CD4-positive, alpha-beta T cell treated with Interleukin-2 at 100 ng/mL for 4 hours (primary cell): ENCODE data around the gene BMP7.
"Not testable (repeated sequence)": the region's sequence is repeated elsewhere in the genome, so short reads cannot be mapped to it uniquely, and the experiment has no call there.

Experiments used
- DNase-seq: peaks from one replicate; pipeline ENCODE4 v3.0.0-alpha.2; 2020; ENCODE audit warnings: low spot score

BMP7 gene

DNA sequence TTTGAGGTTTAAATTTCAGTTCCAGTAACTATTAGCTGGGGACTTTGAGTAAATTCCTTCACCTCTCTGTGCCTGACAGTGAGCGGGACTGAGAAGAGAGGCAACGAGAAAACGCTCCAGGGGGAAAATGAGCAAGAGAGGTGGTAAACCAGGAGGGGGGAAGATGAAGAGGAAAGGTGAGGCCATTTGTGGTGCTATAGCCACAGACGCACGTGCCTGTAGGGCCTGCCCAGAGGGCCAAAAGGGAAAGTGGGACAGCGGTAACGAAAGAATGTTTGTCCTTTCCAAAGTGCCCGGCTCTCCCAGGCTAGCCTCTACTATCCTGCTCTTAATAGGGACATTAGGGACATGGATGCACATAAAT is 99.2 kb downstream of the BMP7 start:
- no peak for DNase-seq

- DNase-seq = no peak
Observed at GRCh38 chr20:57166568-57167291, 99.7 kb downstream of the BMP7 start.

- no peak for DNase-seq
Observed at GRCh38 chr20:57165427-57166004, 100.9 kb downstream of the BMP7 start.

- DNase-seq = no peak
Observed at GRCh38 chr20:57164872-57165271, 101.6 kb downstream of the BMP7 start.

- no peak for DNase-seq
Observed at GRCh38 chr20:57163041-57163440, 103.4 kb downstream of the BMP7 start.

GRCh38 chr20:57162362-57162652 is 104.1 kb downstream of the BMP7 start:
- no peak for DNase-seq

DNA sequence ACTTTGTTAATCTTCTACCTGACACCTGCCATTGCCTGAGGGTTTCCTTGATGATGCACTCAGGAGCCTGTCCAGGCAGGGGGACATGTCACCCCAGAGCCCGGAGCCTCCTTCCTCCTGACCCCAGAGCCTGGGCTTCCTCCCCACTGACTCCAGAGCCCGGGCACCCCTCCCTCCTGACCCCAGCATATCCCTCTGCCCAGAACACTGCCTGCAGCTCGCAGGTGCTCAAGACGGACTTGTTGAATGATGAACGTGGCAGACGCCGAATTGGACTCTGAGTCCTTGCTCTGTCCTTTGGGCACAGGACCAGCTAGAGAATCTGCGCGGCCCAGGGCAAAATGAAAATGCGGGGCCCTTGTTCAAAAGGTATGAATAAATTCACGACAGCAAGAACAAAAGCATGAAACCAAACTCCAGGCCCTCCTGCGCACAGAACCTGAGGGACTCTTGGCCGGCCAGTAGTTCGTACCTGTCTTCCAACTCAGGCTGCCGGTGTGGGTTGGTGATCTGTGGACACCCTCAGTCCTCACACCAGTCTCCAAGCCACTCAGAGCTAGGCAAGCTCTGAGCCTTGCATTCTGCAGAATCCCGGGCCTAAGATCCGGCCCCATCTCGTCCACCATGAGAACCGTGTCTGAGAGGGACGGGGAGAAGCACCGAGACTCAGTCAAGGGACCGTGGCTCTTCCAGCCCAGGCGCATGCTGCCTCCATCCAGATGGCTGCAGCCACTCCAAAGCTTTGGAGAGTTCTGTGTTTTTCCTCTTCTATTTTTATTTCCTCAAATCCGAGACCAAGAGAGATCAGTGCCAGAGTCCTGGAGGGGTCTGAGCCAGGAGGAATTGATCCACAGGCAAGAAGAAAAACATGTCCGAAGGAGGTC is 104.7 kb downstream of the BMP7 start:
- no peak for DNase-seq

- DNase-seq = no peak
Observed at GRCh38 chr20:57160985-57161384, 105.5 kb downstream of the BMP7 start.

DNA sequence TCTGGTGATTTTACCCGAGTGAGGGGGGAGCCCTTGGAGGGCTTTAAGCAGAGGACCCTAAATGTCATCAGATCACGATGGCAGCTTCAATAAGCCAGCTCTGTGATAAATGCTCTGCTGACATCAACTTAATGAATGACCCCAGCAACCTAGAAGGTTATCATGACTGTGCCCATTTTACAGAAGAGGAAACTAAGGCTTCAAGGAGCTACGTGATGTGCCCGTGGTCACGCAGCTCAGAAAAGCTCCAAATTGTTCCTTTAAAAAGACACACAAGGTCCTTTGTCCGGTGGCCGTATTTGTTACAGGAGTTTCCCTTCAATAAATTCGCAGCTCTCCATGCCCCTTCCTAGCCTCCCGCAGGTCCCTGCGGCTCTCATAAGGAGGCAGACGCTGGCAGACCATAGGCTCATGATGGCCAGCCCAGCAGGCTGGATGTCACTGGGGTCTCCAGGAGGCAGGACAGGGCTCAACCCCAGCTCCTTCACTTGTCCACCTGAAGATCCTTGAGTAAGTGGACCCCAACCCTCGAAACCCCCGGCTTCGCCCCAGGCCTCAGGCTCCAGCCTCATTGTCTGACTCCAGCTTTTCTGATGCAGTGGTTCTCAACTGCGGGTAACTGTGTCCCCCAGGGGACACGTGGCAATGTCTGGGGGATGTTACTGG is 106.4 kb downstream of the BMP7 start:
- no peak for DNase-seq

DNA sequence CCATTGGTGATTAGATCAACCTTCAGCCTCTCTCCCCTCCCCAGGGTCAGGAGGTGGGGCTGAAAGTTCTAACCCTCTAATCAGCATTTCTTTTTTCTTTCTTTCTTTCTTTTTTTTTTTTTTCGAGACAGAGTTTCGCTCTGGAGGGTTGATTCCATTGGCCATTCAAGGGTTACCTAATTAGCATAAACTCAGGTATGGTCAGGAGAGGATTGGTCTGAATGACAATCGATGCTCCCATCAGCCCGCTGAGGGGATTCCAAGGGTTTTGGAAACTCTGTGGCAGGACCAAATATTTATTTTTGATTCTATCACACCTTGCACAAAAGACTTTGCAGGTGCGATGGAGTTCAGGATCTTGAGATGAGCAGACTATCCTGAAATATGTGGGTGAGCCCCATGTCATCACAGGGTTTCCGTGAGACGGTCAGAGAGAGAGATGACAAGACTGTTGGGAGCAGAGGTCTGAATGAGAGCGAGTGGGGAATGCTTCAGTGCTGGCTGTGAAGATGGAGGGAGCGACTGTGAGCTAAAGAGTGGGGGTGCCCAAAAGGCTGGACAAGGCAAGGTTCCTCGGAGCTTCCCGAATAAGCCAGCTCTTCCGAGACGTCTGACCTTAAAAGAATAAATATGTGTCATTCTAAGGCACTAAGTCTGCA is 107.1 kb downstream of the BMP7 start:
- DNase-seq = no peak

GRCh38 chr20:57158474-57158873 is 108.0 kb downstream of the BMP7 start:
- no peak for DNase-seq

DNA sequence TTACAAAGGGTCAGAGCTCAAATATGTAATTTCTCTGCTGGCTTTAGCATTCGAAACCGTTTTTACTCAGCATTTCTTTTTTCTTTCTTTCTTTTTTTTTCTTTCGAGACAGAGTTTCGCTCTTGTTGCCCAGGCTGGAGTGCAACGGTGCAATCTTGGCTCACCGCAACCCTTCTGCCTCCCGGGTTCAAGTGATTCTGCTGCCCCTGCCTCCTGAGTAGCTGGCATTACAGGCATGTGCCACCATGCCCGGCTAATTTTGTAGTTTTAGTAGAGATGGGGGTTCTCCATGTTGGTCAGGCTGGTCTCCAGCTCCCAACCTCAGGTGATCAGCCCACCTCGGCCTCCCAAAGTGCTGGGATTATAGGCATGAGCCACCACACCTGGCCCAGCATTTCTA is 108.7 kb downstream of the BMP7 start:
- DNase-seq = not testable (repeated sequence)

GRCh38 chr20:57157106-57157691 is 109.2 kb downstream of the BMP7 start:
- no peak for DNase-seq

- DNase-seq = no peak
Observed at GRCh38 chr20:57156011-57156729, 110.3 kb downstream of the BMP7 start.

- DNase-seq = no peak
Observed at GRCh38 chr20:57155415-57155814, 111.0 kb downstream of the BMP7 start.

GRCh38 chr20:57153238-57153905 is 113.1 kb downstream of the BMP7 start:
- no peak for DNase-seq

GRCh38 chr20:57152557-57152956 is 113.9 kb downstream of the BMP7 start:
- DNase-seq = no peak

GRCh38 chr20:57150559-57150958 is 115.9 kb downstream of the BMP7 start:
- DNase-seq = no peak

DNA sequence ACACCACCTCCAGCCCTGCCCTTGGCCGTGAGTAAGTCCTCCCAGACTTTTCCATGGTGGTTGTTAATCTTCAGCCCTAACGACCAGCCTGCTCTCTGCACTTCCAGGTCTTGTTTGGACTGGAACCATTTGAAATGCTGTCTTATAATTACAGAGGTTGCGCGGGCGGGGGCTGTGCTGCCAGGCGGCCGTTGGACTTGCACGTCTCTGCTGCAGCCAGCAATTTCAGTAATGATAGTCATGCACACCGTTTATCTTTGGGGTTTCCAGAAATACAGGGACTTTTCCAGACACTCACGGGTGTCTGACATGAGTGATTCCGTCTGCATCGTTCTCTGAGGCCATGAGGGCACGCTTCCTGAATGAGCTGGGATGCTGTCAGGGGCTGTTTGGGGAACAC is 118.2 kb downstream of the BMP7 start:
- no peak for DNase-seq

DNA sequence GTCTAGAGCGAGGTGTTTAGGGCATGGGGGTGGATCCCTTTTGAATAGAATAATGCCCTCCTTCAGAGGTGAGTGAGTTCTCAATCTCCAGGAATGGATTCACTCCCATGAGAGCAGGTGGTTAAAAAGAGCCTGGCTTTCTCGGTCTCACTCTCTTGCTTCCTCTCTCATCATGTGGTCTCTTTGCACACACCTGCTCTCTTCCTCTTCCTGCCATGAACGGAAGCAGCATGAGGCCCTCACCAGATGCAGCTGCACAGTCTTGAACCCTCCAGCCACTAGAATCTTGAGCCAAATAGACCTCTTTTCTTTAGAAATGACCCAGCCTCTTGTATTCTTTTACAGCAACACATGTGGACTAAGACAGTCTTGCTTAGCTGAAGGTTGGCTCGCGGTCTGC is 119.3 kb downstream of the BMP7 start:
- no peak for DNase-seq

- DNase-seq = no peak
Observed at GRCh38 chr20:57146155-57146554, 120.3 kb downstream of the BMP7 start.
